ENCODE results near the gene SNX24. TPM values are rescaled to one million over a fixed set of nuclear protein-coding genes. Genes with fewer than 3 reads are reported as not detected.

The SNX24 gene
- total RNA-seq, 5 donors from 2014 or later (not counting 1 experiment from before 2014, with no cell fraction given), result 2.2 to 4.9 (median 3.8) TPM

DNA sequence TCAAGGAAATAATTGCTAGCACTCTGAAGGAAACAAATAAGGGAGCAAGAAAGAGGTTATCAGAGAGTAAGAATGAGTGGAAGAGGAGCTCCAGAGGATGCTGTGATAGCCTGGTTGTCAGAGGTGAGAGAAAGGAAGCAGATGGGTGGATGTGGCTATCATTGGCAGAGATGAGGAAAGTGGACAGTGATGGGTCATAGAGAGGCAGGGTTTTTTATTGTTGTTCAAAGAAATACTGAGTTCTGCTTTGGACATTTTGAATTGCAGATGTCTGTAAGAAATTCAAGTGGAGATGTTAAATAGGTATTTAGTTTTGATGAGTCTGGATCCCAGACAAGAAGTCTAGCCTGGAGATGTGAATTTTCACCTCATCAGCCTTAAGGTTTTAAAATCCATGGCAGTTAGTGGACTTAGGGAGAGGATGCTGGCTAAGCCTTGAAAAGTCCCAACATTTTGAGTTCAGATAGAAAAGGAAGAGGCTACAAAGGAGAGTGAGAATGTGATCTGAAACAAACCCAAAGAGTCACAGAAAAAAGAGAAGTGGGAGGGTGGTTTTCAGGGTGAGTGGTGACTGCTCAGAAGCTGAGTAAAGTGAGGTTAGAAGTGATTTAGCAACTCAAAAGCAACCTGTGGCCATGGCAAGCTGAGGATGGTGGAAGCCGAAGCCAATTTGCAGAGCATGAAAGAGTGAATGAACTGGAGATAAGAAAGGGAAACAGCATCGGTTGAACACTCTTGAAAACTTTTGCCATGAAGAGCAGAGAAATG lies 140.7 kb downstream of the SNX24 start:
- no peak for DNase-seq
- Histone ChIP-seq H3K4me1 (ENCODE audit: control insufficient read depth in 1 of 2, extremely low read depth in 1 of 2, insufficient read depth in 2 of 2, low read length in 2 of 2) (no peaks in the 10 kb centered on the region), H3K27ac (ENCODE audit: low read length) (no peak overlapping the region), H3K9me3 (no peaks in the 10 kb centered on the region), H3K4me3 (ENCODE audit: control insufficient read depth in 1 of 2, extremely low read depth in 1 of 2, low read length in 1 of 2) (no peak overlapping the region), H3K27me3 (replicated peaks in 1 of 2; ENCODE audit: control insufficient read depth in 2 of 2, extremely low read depth in 1 of 2, insufficient read depth in 2 of 2, low read length in 1 of 2) (no peaks in the 10 kb centered on the region), H3K36me3 (ENCODE audit: control insufficient read depth in 2 of 2, extremely low read depth in 1 of 2, insufficient read depth in 1 of 2, low read length in 1 of 2) (no peaks in the 10 kb centered on the region)
- ChIA-PET CTCF (no interaction called here), POLR2A (no interaction called here)
- no peaks in the 10 kb centered on the region for H3K9me3 Mint-ChIP-seq
- H3K4me3 Mint-ChIP-seq, result no peak overlapping the region
- H3K4me1 Mint-ChIP-seq, result no peaks in the 10 kb centered on the region
- peaks cover 3% of the 10 kb centered on the region for H3K36me3 Mint-ChIP-seq
- no peak for ATAC-seq (replicated peaks in 1 of 4)
- 93% methylated on average over 2 of the region's 2 CpGs for WGBS (ENCODE audit: insufficient coverage)
- no peak overlapping the region for H3K27ac Mint-ChIP-seq
- H3K27me3 Mint-ChIP-seq, result peaks cover 0 to 4% of the 10 kb centered on the region in 2 donors

DNA sequence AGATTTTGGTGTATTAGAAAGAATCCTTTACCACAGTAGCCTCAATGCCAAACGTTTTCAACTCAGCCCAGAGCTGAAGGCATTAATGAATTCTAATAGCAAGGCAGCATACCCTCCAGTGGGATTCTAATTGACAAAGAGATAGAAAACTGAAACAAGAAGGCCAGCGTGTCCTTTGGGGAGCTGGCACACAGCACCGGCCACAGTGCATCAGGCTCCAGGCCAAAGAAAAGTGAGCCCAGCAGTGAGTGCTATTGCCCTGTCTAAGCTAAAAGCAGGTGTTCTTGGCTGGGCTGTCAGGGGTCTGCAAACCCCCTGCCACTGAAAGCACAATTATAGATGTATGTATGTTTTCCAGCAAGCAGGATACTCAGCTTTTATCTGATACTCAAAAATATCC lies 150.7 kb downstream of the SNX24 start:
- H3K27ac Mint-ChIP-seq, result no peak overlapping the region
- no peaks in the 10 kb centered on the region for H3K27me3 ChIP-seq (replicated peaks in 1 of 2; ENCODE audit: control insufficient read depth in 2 of 2, extremely low read depth in 1 of 2, insufficient read depth in 2 of 2, low read length in 1 of 2)
- H3K9me3 Mint-ChIP-seq, result no peaks in the 10 kb centered on the region
- H3K4me3 Mint-ChIP-seq, result no peak overlapping the region
- no peaks in the 10 kb centered on the region for H3K4me1 ChIP-seq (ENCODE audit: control insufficient read depth in 1 of 2, extremely low read depth in 1 of 2, insufficient read depth in 2 of 2, low read length in 2 of 2)
- DNase-seq, result no peak
- CTCF ChIA-PET, result no interaction called here
- 100% methylated on average over 1 of the region's 3 CpGs for WGBS (ENCODE audit: insufficient coverage)
- POLR2A ChIA-PET, result no interaction called here
- H3K4me3 ChIP-seq (ENCODE audit: control insufficient read depth in 1 of 2, extremely low read depth in 1 of 2, low read length in 1 of 2), result no peak overlapping the region
- H3K27ac ChIP-seq (ENCODE audit: low read length), result no peak overlapping the region
- H3K9me3 ChIP-seq, result no peaks in the 10 kb centered on the region
- no peak for ATAC-seq (replicated peaks in 1 of 4)
- no peaks in the 10 kb centered on the region for H3K36me3 ChIP-seq (ENCODE audit: control insufficient read depth in 2 of 2, extremely low read depth in 1 of 2, insufficient read depth in 1 of 2, low read length in 1 of 2)
- H3K27me3 Mint-ChIP-seq, result no peaks in the 10 kb centered on the region
- H3K4me1 Mint-ChIP-seq, result peaks cover 0 to 4% (median 0%) of the 10 kb centered on the region in 3 donors
- peaks cover 3% of the 10 kb centered on the region for H3K36me3 Mint-ChIP-seq

DNA sequence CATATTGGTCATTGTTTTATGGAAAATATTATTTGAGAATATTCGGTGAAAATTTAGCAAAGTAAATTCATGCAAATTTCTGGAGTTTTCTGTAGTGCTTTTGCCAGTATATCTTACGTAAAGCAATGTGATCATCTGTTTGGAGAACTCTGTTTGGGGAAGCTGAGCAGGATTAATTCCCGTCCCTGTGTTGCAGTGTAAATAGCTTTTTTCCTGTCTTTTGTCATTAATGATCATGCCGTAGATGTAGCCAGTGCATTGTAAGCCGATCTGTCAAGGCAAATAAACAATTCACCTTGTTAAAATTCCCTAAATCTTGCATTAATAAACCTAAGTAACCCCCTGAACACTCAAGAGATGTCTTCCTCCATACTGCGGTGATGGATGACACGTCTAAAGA lies 151.9 kb downstream of the SNX24 start:
- H3K27ac ChIP-seq (ENCODE audit: low read length), result no peak overlapping the region
- peaks cover 11% of the 10 kb centered on the region for H3K36me3 Mint-ChIP-seq
- no peak overlapping the region for H3K27ac Mint-ChIP-seq
- no peak for ATAC-seq (replicated peaks in 1 of 4)
- ChIA-PET POLR2A (no interaction called here), CTCF (no interaction called here)
- DNase-seq, result no peak
- H3K4me3 Mint-ChIP-seq, result no peak overlapping the region
- H3K4me1 Mint-ChIP-seq, result peaks cover 0 to 4% (median 0%) of the 10 kb centered on the region in 3 donors
- H3K4me1 ChIP-seq (ENCODE audit: control insufficient read depth in 1 of 2, extremely low read depth in 1 of 2, insufficient read depth in 2 of 2, low read length in 2 of 2), result no peaks in the 10 kb centered on the region
- no peaks in the 10 kb centered on the region for H3K36me3 ChIP-seq (ENCODE audit: control insufficient read depth in 2 of 2, extremely low read depth in 1 of 2, insufficient read depth in 1 of 2, low read length in 1 of 2)
- H3K27me3 ChIP-seq (replicated peaks in 1 of 2; ENCODE audit: control insufficient read depth in 2 of 2, extremely low read depth in 1 of 2, insufficient read depth in 2 of 2, low read length in 1 of 2), result no peaks in the 10 kb centered on the region
- H3K9me3 Mint-ChIP-seq, result no peaks in the 10 kb centered on the region
- no peak overlapping the region for H3K4me3 ChIP-seq (ENCODE audit: control insufficient read depth in 1 of 2, extremely low read depth in 1 of 2, low read length in 1 of 2)
- no peaks in the 10 kb centered on the region for H3K9me3 ChIP-seq
- no peaks in the 10 kb centered on the region for H3K27me3 Mint-ChIP-seq
- WGBS (ENCODE audit: insufficient coverage), result 100% methylated on average over 1 of the region's 7 CpGs

DNA sequence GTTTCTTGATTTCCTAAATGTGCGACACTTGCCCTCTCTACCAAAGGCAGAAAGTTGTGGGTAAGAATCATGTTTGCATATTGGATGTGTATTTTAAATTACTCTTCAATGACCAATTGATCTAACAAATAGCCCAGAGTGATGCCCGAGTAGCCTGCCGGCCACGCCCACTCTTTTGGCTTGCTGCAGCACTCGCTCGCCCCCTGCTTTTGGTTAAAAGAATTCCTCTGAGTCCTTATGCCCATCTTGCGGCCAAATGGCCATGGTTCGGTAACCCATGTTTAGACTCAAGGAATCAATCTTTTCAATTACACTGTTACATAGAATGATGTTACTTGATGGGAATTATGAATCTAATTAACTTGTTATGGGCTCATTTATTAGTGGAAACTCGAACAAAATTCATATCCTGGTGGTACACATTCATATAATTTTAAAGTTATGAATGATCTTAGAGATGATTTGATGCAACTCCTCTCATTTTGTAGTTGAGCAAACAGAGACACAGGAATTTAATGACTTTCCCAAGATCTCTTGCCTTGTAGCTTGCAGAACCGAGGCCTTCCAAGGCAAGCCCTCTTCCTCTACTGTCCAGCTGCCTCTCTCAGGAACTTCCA lies 154.6 kb downstream of the SNX24 start:
- H3K4me3 Mint-ChIP-seq, result no peak overlapping the region
- peaks cover 22% of the 10 kb centered on the region for H3K36me3 Mint-ChIP-seq
- Histone ChIP-seq H3K9me3 (no peaks in the 10 kb centered on the region), H3K4me3 (ENCODE audit: control insufficient read depth in 1 of 2, extremely low read depth in 1 of 2, low read length in 1 of 2) (no peak overlapping the region), H3K27ac (ENCODE audit: low read length) (no peak overlapping the region), H3K27me3 (replicated peaks in 1 of 2; ENCODE audit: control insufficient read depth in 2 of 2, extremely low read depth in 1 of 2, insufficient read depth in 2 of 2, low read length in 1 of 2) (no peaks in the 10 kb centered on the region), H3K4me1 (ENCODE audit: control insufficient read depth in 1 of 2, extremely low read depth in 1 of 2, insufficient read depth in 2 of 2, low read length in 2 of 2) (no peaks in the 10 kb centered on the region), H3K36me3 (ENCODE audit: control insufficient read depth in 2 of 2, extremely low read depth in 1 of 2, insufficient read depth in 1 of 2, low read length in 1 of 2) (no peaks in the 10 kb centered on the region)
- DNase-seq (peak in 17 of 35 experiments; percentile 1 to 40 (median 11)), ATAC-seq (replicated peaks in 1 of 4) (no peak)
- peaks cover 0 to 4% (median 0%) of the 10 kb centered on the region in 3 donors for H3K4me1 Mint-ChIP-seq
- no peak overlapping the region for H3K27ac Mint-ChIP-seq
- no peaks in the 10 kb centered on the region for H3K27me3 Mint-ChIP-seq
- POLR2A ChIA-PET, result interaction anchor here in 1 of 2 donors (0.6 kb wide), 1 partner anchor 176 kb away, joined by 4 read pairs; no protein-coding TSS in a partner anchor
- CTCF ChIA-PET, result no interaction called here
- 49% methylated on average over 6 of the region's 10 CpGs for WGBS (ENCODE audit: insufficient coverage)
- H3K9me3 Mint-ChIP-seq, result no peaks in the 10 kb centered on the region

DNA sequence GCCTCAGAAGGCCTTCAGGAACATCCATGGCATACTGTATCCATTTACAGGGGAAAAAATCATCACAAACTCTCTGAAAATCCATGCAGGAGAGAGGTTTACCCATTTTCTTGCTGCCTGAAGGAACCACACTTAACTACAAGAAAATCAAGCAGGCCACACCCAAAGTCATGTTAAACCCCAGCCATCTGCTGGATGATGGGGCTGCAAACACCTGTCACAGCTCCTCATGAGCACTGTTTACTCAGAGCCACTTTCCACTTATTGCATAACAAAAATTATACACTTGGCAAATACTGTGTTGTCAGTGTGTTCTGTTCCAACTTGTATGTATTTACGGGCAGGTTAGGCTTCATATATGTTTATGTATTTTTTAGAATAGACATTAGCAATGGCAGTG lies 155.3 kb downstream of the SNX24 start:
- Mint-ChIP-seq H3K4me1 (peaks cover 0 to 4% (median 0%) of the 10 kb centered on the region in 3 donors), H3K27me3 (no peaks in the 10 kb centered on the region), H3K9me3 (no peaks in the 10 kb centered on the region), H3K27ac (no peak overlapping the region), H3K36me3 (peaks cover 22% of the 10 kb centered on the region), H3K4me3 (no peak overlapping the region)
- no CpG with 5 or more reads among the region's 1 CpG for WGBS (ENCODE audit: insufficient coverage)
- H3K27me3 ChIP-seq (replicated peaks in 1 of 2; ENCODE audit: control insufficient read depth in 2 of 2, extremely low read depth in 1 of 2, insufficient read depth in 2 of 2, low read length in 1 of 2), result no peaks in the 10 kb centered on the region
- no peak overlapping the region for H3K27ac ChIP-seq (ENCODE audit: low read length)
- no peak for DNase-seq
- H3K4me3 ChIP-seq (ENCODE audit: control insufficient read depth in 1 of 2, extremely low read depth in 1 of 2, low read length in 1 of 2), result no peak overlapping the region
- ChIA-PET POLR2A (interaction anchor here in 1 of 2 donors (0.6 kb wide), 1 partner anchor 176 kb away, joined by 4 read pairs; no protein-coding TSS in a partner anchor), CTCF (no interaction called here)
- H3K4me1 ChIP-seq (ENCODE audit: control insufficient read depth in 1 of 2, extremely low read depth in 1 of 2, insufficient read depth in 2 of 2, low read length in 2 of 2), result no peaks in the 10 kb centered on the region
- no peaks in the 10 kb centered on the region for H3K9me3 ChIP-seq
- no peak for ATAC-seq (replicated peaks in 1 of 4)
- no peaks in the 10 kb centered on the region for H3K36me3 ChIP-seq (ENCODE audit: control insufficient read depth in 2 of 2, extremely low read depth in 1 of 2, insufficient read depth in 1 of 2, low read length in 1 of 2)

DNA sequence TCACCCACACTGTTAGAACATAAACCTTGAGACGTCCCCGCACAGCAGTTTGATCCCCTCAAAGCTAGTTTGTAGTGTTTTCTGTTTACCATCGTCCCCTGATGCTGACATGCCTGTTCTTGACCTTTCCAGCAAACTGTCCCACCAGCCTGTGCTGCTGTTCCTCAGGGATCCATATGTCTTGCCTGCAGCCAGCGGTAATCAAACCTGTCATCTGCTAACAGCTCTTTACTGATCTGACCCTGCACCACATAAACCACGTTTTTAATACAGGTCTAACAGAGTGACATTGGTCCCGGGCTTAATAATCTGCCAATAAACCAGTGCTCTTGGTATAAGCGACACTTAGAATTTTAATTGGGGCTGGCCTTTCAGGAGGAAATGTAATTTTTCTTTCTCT lies 156.4 kb downstream of the SNX24 start:
- ChIA-PET CTCF (no interaction called here), POLR2A (no interaction called here)
- H3K9me3 ChIP-seq, result no peaks in the 10 kb centered on the region
- no peaks in the 10 kb centered on the region for H3K4me1 ChIP-seq (ENCODE audit: control insufficient read depth in 1 of 2, extremely low read depth in 1 of 2, insufficient read depth in 2 of 2, low read length in 2 of 2)
- DNase-seq (no peak), ATAC-seq (replicated peaks in 1 of 4) (no peak)
- no peaks in the 10 kb centered on the region for H3K27me3 Mint-ChIP-seq
- H3K4me3 ChIP-seq (ENCODE audit: control insufficient read depth in 1 of 2, extremely low read depth in 1 of 2, low read length in 1 of 2), result no peak overlapping the region
- no peaks in the 10 kb centered on the region for H3K9me3 Mint-ChIP-seq
- no peak overlapping the region for H3K27ac Mint-ChIP-seq
- H3K27ac ChIP-seq (ENCODE audit: low read length), result no peak overlapping the region
- H3K36me3 Mint-ChIP-seq, result peaks cover 26% of the 10 kb centered on the region
- H3K27me3 ChIP-seq (replicated peaks in 1 of 2; ENCODE audit: control insufficient read depth in 2 of 2, extremely low read depth in 1 of 2, insufficient read depth in 2 of 2, low read length in 1 of 2), result no peaks in the 10 kb centered on the region
- no peaks in the 10 kb centered on the region for H3K36me3 ChIP-seq (ENCODE audit: control insufficient read depth in 2 of 2, extremely low read depth in 1 of 2, insufficient read depth in 1 of 2, low read length in 1 of 2)
- no peak overlapping the region for H3K4me3 Mint-ChIP-seq
- H3K4me1 Mint-ChIP-seq, result peaks cover 0 to 4% (median 0%) of the 10 kb centered on the region in 3 donors
- 79% methylated on average over 3 of the region's 7 CpGs for WGBS (ENCODE audit: insufficient coverage)
